ENCODE data around the gene PITHD1. TPM values are rescaled to one million over a fixed set of nuclear protein-coding genes. Genes with fewer than 3 reads are reported as not detected.

The PITHD1 gene
- total and polyA plus RNA-seq, 2 donors (not counting 3 experiments of a cell fraction or from before 2014, with no cell fraction given) = 35.8 to 43.1 TPM

GRCh38 chr1:23817633-23818032 lies 39.4 kb downstream of the PITHD1 start:
- no peaks in the 10 kb centered on the region for H3K9me1 ChIP-seq (replicated peaks; ENCODE audit: control insufficient read depth, extremely low read depth, insufficient read depth, low read length)
- FAIRE-seq (no peak), DNase-seq (ENCODE audit: low read depth, low spot score) (no peak)
- H3K9me3 ChIP-seq (replicated peaks; ENCODE audit: control insufficient read depth, insufficient read depth, low read length) = no peaks in the 10 kb centered on the region
- H3K4me1 ChIP-seq (ENCODE audit: control insufficient read depth, extremely low read depth, insufficient read depth, low read length) = no peaks in the 10 kb centered on the region
- CTCF ChIA-PET = interaction anchor here (2.2 kb wide), 1 partner anchor 211 kb away, joined by 5 read pairs; no protein-coding TSS in a partner anchor
- no peaks in the 10 kb centered on the region for H4K20me1 ChIP-seq (replicated peaks; ENCODE audit: control insufficient read depth, extremely low read depth, insufficient read depth, low read length)
- H3K9ac ChIP-seq (replicated peaks; ENCODE audit: extremely low read depth, insufficient read depth, low read length) = no peak overlapping the region
- H3K27me3 ChIP-seq (ENCODE audit: control insufficient read depth in 2 of 2, insufficient read depth in 2 of 2, low read length in 2 of 2) = no peaks in the 10 kb centered on the region
- no peaks in the 10 kb centered on the region for H3K79me2 ChIP-seq (ENCODE audit: control insufficient read depth, insufficient read depth, low read length)
- POLR2A ChIA-PET = no interaction called here
- BruUV-seq (replicated peaks) = no TSS peak
- no peak overlapping the region for H3K4me3 ChIP-seq (replicated peaks in 1 of 3; ENCODE audit: insufficient read depth in 1 of 3, low read depth in 1 of 3, low read length in 3 of 3)
- dilution Hi-C loops (cut with MboI; ENCODE audit: extremely low pct_ligation_motif_present, low sequenced_read_pairs) (no loop called here), intact Hi-C loops (cut with micrococcal nuclease) (no loop called here)
- TF ChIP-seq POLR2AphosphoS5 (IDR thresholded peaks at IDR 0.05; ENCODE audit: insufficient read depth, low read depth, low read length) = no peak
- no peak for TF ChIP-seq POLR2A (IDR thresholded peaks at IDR 0.05; ENCODE audit: low read depth, low read length)
- no peak for TF ChIP-seq MAX (IDR thresholded peaks at IDR 0.05; ENCODE audit: insufficient read depth, insufficient read length)
- no peak for TF ChIP-seq MYC (IDR thresholded peaks at IDR 0.05; ENCODE audit: low read depth, low read length)
- no peak for TF ChIP-seq FOS (IDR thresholded peaks at IDR 0.05; ENCODE audit: borderline replicate concordance, insufficient read depth, low read length)
- TF ChIP-seq CTCF (IDR thresholded peaks at IDR 0.05; ENCODE audit: extremely low read depth in 1 of 2, insufficient read depth in 1 of 2, low read depth in 1 of 2, low read length in 2 of 2) = no peak
- TF ChIP-seq GATA2 (IDR thresholded peaks at IDR 0.05; ENCODE audit: insufficient read depth, insufficient read length, low read depth, low read length) = no peak
- TF ChIP-seq EZH2 (IDR thresholded peaks at IDR 0.05; ENCODE audit: borderline replicate concordance, low read depth, low read length, severe bottlenecking) = no peak
- TF ChIP-seq JUN (IDR thresholded peaks at IDR 0.05; ENCODE audit: borderline replicate concordance, insufficient read depth, insufficient read length, low read depth) = no peak
- no peak overlapping the region for H2AFZ ChIP-seq (ENCODE audit: low read depth, low read length)
- no peak overlapping the region for H3K27ac ChIP-seq (ENCODE audit: insufficient read depth, low read depth, low read length)
- peaks cover 0 to 19% of the 10 kb centered on the region in 2 experiments for H3K36me3 ChIP-seq (ENCODE audit: control insufficient read depth in 2 of 2, extremely low read depth in 1 of 2, insufficient read depth in 2 of 2, low read length in 2 of 2)
- no peak overlapping the region for H3K4me2 ChIP-seq (ENCODE audit: insufficient read depth, low read length)
